Measurements from ENCODE around the gene ELF1. TPM values are rescaled to one million over a fixed set of nuclear protein-coding genes. Genes with fewer than 3 reads are reported as not detected.
"Not testable (repeated sequence)": the region's sequence is repeated elsewhere in the genome, so short reads cannot be mapped to it uniquely, and the experiment has no call there.

ELF1 gene
- polyA plus RNA-seq, 1 experiment = 35.8 TPM

DNA sequence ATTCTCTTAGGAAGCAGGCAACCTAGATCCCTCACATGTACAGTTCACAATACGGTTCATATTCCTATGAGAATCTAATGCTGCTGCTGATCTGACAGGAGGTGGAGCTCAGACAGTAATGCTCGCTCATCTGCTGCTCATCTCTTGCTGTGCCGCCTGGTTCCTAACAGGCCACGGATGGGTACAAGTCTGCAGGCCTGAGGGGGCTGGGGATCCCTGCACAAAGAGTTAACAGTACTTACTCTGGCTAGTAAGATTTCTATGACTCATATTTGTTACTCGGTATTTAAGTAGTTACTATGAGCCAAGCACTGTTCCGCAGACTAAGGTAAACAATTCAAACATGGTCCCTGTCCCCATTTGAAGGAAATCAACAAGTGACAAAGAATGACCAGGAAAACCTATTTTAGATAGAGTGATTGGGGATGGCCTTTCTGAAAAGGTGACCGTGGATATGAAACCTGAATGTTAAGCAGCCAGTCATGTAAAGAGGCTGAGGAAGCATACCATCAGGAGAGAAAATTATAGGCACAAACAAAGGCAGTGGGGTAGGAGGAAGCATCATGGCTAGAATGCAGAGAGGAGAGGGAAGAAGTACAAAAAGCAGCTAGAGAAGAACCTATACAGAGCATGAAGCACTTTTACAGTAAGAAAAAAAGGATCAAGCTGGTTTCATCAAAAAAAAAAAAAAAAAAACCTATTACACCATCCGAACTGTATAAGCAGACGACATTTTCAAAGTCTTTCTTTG lies 21.6 kb upstream of the ELF1 start:
- POLR2A ChIA-PET = no interaction called here
- no peak for DNase-seq (ENCODE audit: low read depth)
- CTCF ChIA-PET = no interaction called here
- no peaks in the 10 kb centered on the region for H3K27me3 ChIP-seq (ENCODE audit: control insufficient read depth, insufficient read depth, low read length)
- H3K4me3 ChIP-seq (ENCODE audit: low read depth, low read length) = no peak overlapping the region
- no peaks in the 10 kb centered on the region for H3K36me3 ChIP-seq (ENCODE audit: control insufficient read depth, insufficient read depth, low read length)
- TF ChIP-seq, protein P1, sequence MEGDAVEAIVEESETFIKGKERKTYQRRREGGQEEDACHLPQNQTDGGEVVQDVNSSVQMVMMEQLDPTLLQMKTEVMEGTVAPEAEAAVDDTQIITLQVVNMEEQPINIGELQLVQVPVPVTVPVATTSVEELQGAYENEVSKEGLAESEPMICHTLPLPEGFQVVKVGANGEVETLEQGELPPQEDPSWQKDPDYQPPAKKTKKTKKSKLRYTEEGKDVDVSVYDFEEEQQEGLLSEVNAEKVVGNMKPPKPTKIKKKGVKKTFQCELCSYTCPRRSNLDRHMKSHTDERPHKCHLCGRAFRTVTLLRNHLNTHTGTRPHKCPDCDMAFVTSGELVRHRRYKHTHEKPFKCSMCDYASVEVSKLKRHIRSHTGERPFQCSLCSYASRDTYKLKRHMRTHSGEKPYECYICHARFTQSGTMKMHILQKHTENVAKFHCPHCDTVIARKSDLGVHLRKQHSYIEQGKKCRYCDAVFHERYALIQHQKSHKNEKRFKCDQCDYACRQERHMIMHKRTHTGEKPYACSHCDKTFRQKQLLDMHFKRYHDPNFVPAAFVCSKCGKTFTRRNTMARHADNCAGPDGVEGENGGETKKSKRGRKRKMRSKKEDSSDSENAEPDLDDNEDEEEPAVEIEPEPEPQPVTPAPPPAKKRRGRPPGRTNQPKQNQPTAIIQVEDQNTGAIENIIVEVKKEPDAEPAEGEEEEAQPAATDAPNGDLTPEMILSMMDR (IDR thresholded peaks at IDR 0.05; ENCODE audit: insufficient read depth, low read depth, low read length) = no peak

DNA sequence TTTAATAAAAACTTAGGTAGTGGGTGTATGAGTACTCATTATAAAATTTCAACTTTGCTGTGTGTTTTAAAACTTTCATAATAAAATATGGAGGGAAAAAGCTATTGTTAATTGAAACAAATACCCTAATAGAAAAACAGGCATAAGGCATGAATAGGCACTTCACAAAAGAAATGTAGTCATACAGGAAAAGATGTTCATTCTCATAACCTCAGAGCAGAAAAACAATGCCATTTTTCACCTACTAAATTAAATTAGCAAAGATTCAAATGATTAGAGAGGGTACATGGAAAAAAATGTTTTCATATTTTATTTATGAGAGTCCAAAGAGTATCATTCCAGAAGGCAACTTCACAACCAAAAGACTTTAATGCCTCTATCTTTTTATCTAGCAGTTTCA lies 20.6 kb upstream of the ELF1 start:
- ChIA-PET CTCF (interaction anchor here (1.5 kb wide), 1 partner anchor 12 kb away, joined by 6 read pairs; no protein-coding TSS in a partner anchor), POLR2A (no interaction called here)
- no peak for DNase-seq (ENCODE audit: low read depth)

DNA sequence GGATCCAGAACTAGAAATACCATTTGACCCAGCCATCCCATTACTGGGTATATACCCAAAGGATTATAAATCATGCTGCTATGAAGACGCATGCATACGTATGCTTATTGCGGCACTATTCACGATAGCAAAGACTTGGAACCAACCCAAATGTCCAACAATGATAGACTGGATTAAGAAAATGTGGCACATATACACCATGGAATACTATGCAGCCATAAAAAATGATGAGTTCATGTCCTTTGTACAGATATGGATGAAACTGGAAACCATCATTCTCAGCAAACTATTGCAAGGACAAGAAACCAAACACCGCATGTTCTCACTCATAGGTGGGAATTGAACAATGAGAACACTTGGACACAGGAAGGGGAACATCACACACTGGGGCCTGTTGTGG lies 17.4 kb upstream of the ELF1 start:
- POLR2A ChIA-PET; H3K4me3 ChIP-seq (ENCODE audit: low read depth, low read length); CTCF ChIA-PET; H3K27me3 ChIP-seq (ENCODE audit: control insufficient read depth, insufficient read depth, low read length); H3K36me3 ChIP-seq (ENCODE audit: control insufficient read depth, insufficient read depth, low read length); DNase-seq (ENCODE audit: low read depth): not testable (repeated sequence)

More for the DNA sequence above, 20.6 kb upstream of the ELF1 start:
- Histone ChIP-seq H3K4me3 (ENCODE audit: low read depth, low read length) (no peak overlapping the region), H3K27me3 (ENCODE audit: control insufficient read depth, insufficient read depth, low read length) (no peaks in the 10 kb centered on the region), H3K36me3 (ENCODE audit: control insufficient read depth, insufficient read depth, low read length) (no peaks in the 10 kb centered on the region)
- TF ChIP-seq, protein P1 (IDR thresholded peaks at IDR 0.05; ENCODE audit: insufficient read depth, low read depth, low read length) = no peak

DNA sequence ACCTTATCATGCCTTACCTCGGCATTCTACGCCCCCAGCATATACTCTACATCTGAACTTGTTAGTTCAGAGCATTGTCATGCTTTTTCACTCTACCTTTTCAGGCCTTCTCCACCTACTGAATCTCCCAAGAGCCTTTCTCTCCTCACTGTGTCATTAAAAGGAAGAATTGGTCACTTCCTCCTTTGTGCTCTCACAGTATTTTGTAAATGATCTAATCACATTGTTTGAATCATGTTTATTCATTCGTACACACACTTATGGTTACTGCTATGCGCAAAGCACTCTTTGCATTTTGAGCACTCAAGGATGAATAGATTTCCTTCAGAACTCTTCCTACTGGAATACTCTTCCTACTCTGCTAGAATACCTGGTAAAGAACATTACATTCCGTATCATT lies 15.8 kb upstream of the ELF1 start:
- Histone ChIP-seq H3K27me3 (ENCODE audit: control insufficient read depth, insufficient read depth, low read length) (no peaks in the 10 kb centered on the region), H3K4me3 (ENCODE audit: low read depth, low read length) (no peak overlapping the region), H3K36me3 (ENCODE audit: control insufficient read depth, insufficient read depth, low read length) (no peaks in the 10 kb centered on the region; the same call in 1 of the 2 replicates)
- no peak for DNase-seq (ENCODE audit: low read depth)
- ChIA-PET CTCF (no interaction called here), POLR2A (no interaction called here)
- TF ChIP-seq, protein P1 (IDR thresholded peaks at IDR 0.05; ENCODE audit: insufficient read depth, low read depth, low read length) = no peak

DNA sequence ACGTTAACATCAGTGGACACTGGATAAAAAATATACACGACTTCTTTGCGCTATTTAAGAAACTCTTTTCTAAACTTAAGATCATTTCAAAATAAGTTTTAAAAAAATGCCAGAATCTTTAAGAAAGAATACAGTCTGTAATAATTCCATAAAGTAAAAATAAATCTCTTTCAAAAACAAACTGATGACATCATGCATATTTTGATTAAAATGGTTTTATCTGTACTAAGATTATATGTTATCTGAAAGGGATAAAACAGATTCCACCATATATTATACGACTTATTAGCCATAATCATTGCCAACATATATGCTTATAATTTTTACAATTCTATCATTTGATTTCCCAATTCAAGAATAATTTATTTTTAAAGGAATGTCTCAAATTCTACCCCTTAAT lies 15.3 kb upstream of the ELF1 start:
- Histone ChIP-seq H3K27me3 (ENCODE audit: control insufficient read depth, insufficient read depth, low read length) (no peaks in the 10 kb centered on the region), H3K36me3 (ENCODE audit: control insufficient read depth, insufficient read depth, low read length) (no peaks in the 10 kb centered on the region; the same call in 1 of the 2 replicates), H3K4me3 (ENCODE audit: low read depth, low read length) (no peak overlapping the region)
- DNase-seq (ENCODE audit: low read depth) = no peak
- CTCF ChIA-PET = no interaction called here
- POLR2A ChIA-PET = no interaction called here
- TF ChIP-seq, protein P1 (IDR thresholded peaks at IDR 0.05; ENCODE audit: insufficient read depth, low read depth, low read length) = no peak
